PC-9 (cell line): ENCODE data around the gene MAPK8IP3.

ENCODE experiments used
- CTCF ChIP-seq: fragments of 200-600 bp; sonication (generic); conservative IDR thresholded peaks from 2 replicates; pipeline ENCODE4 v1.6.1; 2017; ENCODE audit warnings: mixed run types, antibody characterized with exemption, mild to moderate bottlenecking, moderate library complexity
- EZH2 ChIP-seq: fragments of 200-600 bp; sonication (generic); IDR thresholded peaks from 2 replicates; pipeline ENCODE4 v1.8.0; 2017; ENCODE audit warnings: antibody characterized with exemption, low read depth

GRCh38 chr16:1779741-1780676 is 74.0 kb downstream of the MAPK8IP3 start:
- TF ChIP-seq CTCF (no peak), EZH2 (no peak)
